NT2/D1 (cell line): ENCODE data around the gene FSCN2.

Experiments
- DNase-seq: peaks from one replicate; pipeline ENCODE4 v3.0.0-alpha.2; 2011; ENCODE audit warnings: low read depth, low spot score
- H3K27me3 ChIP-seq: 2 replicates; pipeline ENCODE4 v1.6.0; 2011; ENCODE audit warnings: mild to moderate bottlenecking; ENCODE audit not compliant: insufficient read length, insufficient read depth
- H3K36me3 ChIP-seq: 2 replicates; pipeline ENCODE4 v1.6.1; 2011; ENCODE audit warnings: mild to moderate bottlenecking, low read length, mixed read lengths; ENCODE audit not compliant: insufficient read depth, insufficient read length
- H3K4me1 ChIP-seq: 2 replicates; pipeline ENCODE4 v1.5.1; 2011; ENCODE audit not compliant: insufficient read depth, insufficient read length
- H3K4me3 ChIP-seq: 2 replicates; pipeline ENCODE4 v1.5.1; 2011; ENCODE audit warnings: low read depth; ENCODE audit not compliant: insufficient read length
- H3K9ac ChIP-seq: 2 replicates; pipeline ENCODE4 v1.6.0; 2011; ENCODE audit warnings: low read depth; ENCODE audit not compliant: insufficient read length
- H3K9me3 ChIP-seq: 2 replicates; pipeline ENCODE4 v1.5.1; 2011; ENCODE audit warnings: mild to moderate bottlenecking, low read length; ENCODE audit not compliant: insufficient read depth
- SUZ12 ChIP-seq: IDR thresholded peaks from 2 replicates; pipeline ENCODE4 v1.6.1; 2011; ENCODE audit not compliant: insufficient read length, insufficient read depth; ENCODE audit errors: extremely low read depth
- YY1 ChIP-seq: IDR thresholded peaks from 2 replicates; pipeline ENCODE4 v1.6.1; 2011; ENCODE audit not compliant: insufficient read length, insufficient read depth
- ZNF274 ChIP-seq: IDR thresholded peaks from 2 replicates; pipeline ENCODE4 v1.6.1; 2011; ENCODE audit warnings: mild to moderate bottlenecking, low read depth, low read length

Gene FSCN2

DNA sequence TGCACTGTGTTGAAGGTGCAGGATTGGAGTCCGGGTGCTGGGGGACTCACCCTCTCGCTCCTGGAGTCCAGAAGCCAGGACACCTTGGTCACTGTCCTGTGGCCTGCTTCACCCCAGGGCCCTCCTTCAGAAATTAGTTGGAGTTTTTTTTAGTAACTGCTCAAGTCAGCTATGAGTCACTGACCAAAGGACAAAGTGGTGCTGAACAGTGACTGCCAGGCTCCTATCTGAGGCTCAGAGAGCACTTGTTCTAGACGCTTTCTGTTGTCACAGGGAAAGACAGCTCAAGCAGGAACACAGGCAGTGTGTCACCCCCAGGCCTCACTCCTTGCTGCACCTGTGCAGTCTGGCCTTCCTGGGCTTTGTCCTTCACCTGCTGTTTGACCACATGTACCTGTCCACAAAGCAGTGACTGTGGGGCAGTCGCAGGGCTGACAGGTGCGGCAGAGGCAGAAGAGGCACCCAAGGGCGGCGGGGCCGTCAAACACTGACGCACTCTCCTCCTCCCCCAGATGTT is 28.1 kb downstream of the FSCN2 start:
- peaks cover 56% of the 10 kb centered on the region for H3K36me3 ChIP-seq
- H3K4me1 ChIP-seq = peaks cover 30% of the 10 kb centered on the region
- DNase-seq = no peak
- H3K4me3 ChIP-seq = no peak overlapping the region
- TF ChIP-seq YY1 (no peak), ZNF274 (no peak), SUZ12 (no peak)
- H3K9ac ChIP-seq = no peak overlapping the region
- no peaks in the 10 kb centered on the region for H3K27me3 ChIP-seq
- no peaks in the 10 kb centered on the region for H3K9me3 ChIP-seq

DNA sequence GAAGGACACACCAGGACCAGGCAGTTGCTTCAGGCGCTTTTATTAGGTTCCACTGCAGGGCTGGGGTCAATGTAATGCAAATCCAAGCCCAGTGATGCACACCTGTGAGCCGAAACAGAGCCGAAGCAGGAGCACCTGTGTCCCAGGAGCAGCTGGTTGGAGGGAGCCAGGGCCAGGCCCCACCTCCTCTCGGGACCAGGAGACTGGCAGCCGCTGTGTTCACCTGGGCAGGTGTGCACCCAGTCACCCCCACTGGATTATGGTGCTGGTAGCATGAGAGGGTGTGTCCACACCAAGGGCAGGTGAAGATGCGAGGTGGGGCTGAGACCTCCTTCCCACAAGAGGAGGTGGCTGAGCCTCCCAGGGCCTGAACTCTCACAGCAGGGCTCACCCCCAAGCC is 28.7 kb downstream of the FSCN2 start:
- Histone ChIP-seq H3K36me3 (peaks cover 62% of the 10 kb centered on the region), H3K4me3 (no peak overlapping the region), H3K9ac (no peak overlapping the region), H3K27me3 (no peaks in the 10 kb centered on the region), H3K9me3 (no peaks in the 10 kb centered on the region), H3K4me1 (peaks cover 28% of the 10 kb centered on the region)
- no peak for DNase-seq
- TF ChIP-seq ZNF274 (no peak), SUZ12 (no peak), YY1 (no peak)

DNA sequence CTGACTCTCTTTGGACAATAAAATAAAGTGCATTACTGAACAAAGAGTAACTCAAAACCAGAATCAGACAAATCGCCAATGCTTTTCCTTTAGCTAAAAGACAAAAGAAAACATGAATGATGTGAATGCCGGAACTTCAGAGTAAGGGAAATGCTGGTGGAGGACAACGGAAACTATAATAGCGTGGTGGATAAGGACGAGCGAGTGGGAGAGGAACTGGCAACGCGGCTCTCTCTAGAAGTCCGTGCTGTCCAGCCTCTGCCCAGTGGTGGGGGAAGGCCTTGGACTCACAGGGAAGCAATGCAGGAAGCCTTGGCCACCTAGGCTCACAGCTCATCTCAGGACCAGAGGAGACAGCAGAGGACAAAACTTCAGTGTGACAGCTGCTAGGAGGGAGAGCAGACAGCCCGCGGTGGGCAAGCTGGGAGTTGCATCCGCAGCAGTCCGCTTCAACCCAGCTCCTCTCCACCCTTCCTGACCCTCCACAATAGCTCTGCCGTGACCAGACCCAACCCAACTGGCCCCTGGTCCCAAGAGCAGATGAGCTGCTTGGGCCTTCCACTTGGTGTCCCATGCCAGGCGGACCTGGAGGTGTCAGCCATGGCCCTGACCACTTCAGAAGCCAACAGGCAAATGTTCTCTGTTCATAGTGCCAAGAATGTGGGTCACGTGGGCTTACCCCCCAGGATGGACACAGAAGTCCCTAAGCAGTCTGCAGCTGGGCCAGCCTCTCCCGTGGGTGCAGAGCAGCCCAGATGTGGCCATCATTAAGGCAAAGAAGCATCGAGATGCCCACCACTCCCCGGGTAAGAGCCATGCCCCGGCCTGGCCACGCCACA is 29.3 kb downstream of the FSCN2 start:
- Histone ChIP-seq H3K9me3 (no peaks in the 10 kb centered on the region), H3K36me3 (peaks cover 68% of the 10 kb centered on the region), H3K9ac (no peak overlapping the region), H3K4me3 (no peak overlapping the region), H3K27me3 (no peaks in the 10 kb centered on the region), H3K4me1 (peaks cover 28% of the 10 kb centered on the region)
- no peak for TF ChIP-seq ZNF274
- TF ChIP-seq SUZ12 = no peak
- no peak for TF ChIP-seq YY1
- DNase-seq = no peak

DNA sequence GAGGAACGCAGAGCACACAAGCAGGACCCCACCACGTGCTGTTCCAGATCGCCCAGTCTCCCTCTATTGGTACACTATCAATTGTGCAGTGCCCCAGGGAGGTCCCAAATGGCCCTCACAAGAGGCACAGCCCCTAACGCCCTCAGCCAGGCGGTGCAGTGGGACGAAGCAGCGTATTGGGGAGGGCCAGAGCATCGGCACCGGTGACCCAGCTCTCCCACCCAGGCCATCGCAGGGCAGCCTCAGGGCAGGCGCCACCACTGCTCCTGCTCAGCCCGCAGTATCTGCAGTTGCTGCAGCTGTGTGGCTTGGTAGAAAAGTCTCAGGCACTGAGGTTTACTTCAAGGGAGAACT is 29.9 kb downstream of the FSCN2 start:
- Histone ChIP-seq H3K9ac (no peak overlapping the region), H3K4me1 (peaks cover 28% of the 10 kb centered on the region), H3K9me3 (no peaks in the 10 kb centered on the region), H3K27me3 (no peaks in the 10 kb centered on the region), H3K36me3 (peaks cover 74% of the 10 kb centered on the region), H3K4me3 (no peak overlapping the region)
- TF ChIP-seq SUZ12 = no peak
- TF ChIP-seq YY1 = no peak
- no peak for TF ChIP-seq ZNF274
- no peak for DNase-seq

DNA sequence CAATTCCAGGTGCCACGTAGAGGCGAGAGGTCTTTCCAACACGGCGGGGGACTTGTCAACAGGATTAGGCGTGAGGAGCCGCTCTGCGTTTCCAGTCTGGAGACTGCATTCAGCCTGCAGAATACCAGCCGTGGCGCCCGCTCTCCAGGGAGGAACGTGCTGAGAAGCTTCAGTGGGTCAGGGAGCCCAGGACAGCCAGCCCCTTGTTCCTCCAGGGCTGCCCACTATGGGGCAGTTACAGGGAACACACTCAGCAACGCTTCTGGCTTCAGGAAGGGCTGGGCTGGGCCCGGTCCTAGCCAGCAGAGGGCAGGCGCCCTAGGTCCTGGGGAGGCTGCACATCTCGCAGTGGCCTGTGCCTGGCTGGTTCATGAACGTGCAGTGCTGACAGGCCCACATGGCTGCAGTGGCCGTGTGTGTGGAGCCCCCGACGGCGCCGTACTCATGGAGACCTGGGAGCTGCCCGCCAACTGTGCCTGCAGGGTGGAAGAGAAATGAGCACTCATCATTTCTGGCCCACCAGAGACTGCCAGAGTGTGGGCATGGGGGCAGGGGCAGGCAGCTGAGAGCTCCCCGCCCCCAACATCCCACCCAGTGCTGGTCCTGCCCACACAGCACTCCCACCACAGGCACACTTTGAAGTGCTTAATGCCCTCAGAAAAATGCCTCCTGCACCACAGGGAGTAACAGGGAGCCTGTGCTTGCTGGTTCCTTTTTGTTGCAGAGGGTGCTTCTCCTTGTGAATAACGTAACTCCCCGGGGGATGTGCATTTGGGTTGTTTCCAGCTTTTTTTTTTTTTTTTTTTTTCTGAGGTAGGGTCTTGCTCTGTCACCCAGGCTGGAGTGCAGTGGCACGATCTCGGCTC is 31.0 kb downstream of the FSCN2 start:
- peaks cover 18% of the 10 kb centered on the region for H3K4me1 ChIP-seq
- no peak overlapping the region for H3K4me3 ChIP-seq
- peak overlapping the region; percentile 10 for H3K9ac ChIP-seq
- no peak for DNase-seq
- no peaks in the 10 kb centered on the region for H3K9me3 ChIP-seq
- H3K36me3 ChIP-seq = peaks cover 80% of the 10 kb centered on the region
- TF ChIP-seq SUZ12 (no peak), YY1 (no peak), ZNF274 (no peak)
- H3K27me3 ChIP-seq = no peaks in the 10 kb centered on the region

DNA sequence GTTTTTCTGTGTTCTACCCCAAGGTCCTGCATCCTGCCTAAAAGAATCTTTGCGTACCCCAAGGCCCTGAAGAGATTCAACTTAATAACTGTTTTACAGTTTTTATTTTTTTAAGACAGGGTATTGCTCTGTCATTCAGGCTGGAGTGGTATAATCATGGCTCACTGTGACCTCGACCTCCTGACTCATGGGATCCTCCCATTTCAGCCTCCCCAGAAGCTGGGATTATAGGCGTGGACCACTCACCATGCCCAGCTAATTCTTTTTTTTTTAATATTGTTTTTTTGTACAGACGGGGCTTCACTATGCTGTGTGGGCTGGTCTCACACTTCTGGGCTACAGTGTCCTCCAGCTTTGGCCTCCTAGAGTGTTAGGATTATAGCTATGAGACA is 33.3 kb downstream of the FSCN2 start:
- Histone ChIP-seq H3K4me3 (no peak overlapping the region), H3K36me3 (peaks cover 89% of the 10 kb centered on the region), H3K27me3 (no peaks in the 10 kb centered on the region), H3K4me1 (peaks cover 18% of the 10 kb centered on the region), H3K9ac (no peak overlapping the region), H3K9me3 (no peaks in the 10 kb centered on the region)
- no peak for TF ChIP-seq SUZ12
- no peak for TF ChIP-seq ZNF274
- TF ChIP-seq YY1 = no peak
- no peak for DNase-seq
